Jurkat, Clone E6-1 (cell line): ENCODE data around the gene BCDIN3D.
A peak's percentile ranks its signal among the peaks of the same experiment; 100 is the strongest.
"Not testable (repeated sequence)": the region's sequence is repeated elsewhere in the genome, so short reads cannot be mapped to it uniquely, and the experiment has no call there.

Experiments
- DNase-seq: peaks from one replicate; pipeline ENCODE4 v3.0.0-alpha.2; 2011; ENCODE audit warnings: low read depth, low spot score
- H3K4me3 ChIP-seq: 2 replicates; pipeline ENCODE4 v1.5.1; 2011; ENCODE audit warnings: mild to moderate bottlenecking, low read length, control low read depth, moderate library complexity

Gene BCDIN3D

DNA sequence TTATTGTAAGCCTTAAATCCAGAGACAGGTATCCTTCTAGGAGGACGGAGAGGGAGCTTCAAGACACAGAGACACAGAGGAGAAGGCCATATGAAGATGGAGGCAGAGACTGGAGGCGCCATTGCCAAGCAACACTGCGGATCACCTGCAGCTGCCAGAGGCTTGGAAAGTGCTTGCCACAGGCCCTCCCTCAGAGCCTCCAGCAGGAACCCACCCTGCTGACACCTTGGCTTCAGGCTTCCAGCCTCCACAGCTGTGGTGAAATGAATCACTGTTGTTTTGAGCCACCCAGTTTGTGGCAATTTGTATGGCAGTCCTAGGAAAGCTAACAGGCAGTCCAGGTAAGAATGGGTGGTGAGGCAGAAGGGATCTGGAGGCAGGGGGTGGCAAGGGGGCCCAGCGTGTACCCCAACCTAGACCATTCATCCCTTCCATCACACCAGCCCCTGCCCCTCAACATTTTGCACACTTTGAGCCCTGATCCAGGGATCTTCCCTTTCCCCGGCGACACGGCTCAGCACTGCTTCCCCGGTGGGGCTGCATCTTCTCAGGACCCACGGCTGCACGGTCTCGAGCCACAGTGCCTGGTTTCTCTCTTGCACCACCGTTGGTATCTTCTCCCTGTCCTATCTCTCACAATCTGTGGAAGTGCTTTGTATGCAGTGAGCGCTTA is 22.3 kb upstream of the BCDIN3D start:
- no peak overlapping the region for H3K4me3 ChIP-seq
- no peak for DNase-seq

DNA sequence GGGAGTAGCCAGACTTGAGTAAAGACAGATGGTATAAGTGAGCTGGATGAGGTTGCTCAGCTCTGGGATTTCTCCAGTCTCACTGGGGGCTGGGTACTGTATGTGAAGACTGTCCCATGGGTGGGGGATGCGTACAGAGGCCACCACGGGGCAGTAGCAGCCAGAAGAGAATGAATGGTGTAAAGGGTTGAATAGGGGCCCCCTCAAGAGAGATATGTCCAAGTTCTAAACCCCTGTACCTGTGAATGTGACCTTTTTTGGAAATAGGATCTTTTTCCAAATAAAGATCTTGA is 21.8 kb upstream of the BCDIN3D start:
- no peak overlapping the region for H3K4me3 ChIP-seq
- DNase-seq, result no peak

DNA sequence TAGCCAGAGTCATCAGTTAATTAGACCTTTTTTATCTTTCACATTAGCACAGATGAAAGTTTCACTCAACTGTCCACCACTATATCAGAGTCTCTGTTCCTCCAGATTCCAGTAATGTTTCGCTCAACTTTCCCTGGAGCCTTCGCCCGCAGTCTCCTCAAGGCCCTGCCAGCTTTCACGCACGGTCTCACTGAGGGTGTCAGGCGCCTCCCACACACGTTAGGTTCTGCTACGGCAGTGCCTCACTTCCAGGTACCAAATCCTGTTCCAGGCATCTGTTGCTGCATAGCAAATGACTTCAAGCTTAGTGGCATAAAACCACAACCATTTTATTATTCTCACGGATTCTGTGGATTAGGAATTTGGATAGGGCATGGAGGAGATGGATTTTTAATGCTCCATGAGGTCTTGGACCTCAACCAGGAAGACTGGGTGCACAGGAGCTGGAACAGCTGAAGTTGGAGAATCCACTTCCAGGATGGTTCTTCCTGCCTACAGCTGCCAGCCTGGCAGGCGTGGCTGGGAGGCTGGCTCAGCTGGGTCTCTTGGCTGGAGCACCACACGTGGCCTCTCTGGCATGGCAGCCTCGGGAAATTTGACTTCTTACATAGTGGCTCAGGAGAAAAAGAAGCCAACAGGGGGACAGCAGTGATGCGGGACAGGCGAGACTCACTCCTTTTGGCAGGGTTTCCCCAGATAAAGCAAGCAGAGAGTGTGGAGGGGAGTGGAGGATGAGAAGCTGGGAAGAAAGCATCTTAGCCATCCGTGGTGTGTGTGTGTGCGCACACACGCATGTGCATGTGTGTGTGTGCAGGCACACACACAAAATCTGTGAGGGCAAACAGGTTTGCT is 21.3 kb upstream of the BCDIN3D start:
- DNase-seq, result no peak
- H3K4me3 ChIP-seq, result no peak overlapping the region

DNA sequence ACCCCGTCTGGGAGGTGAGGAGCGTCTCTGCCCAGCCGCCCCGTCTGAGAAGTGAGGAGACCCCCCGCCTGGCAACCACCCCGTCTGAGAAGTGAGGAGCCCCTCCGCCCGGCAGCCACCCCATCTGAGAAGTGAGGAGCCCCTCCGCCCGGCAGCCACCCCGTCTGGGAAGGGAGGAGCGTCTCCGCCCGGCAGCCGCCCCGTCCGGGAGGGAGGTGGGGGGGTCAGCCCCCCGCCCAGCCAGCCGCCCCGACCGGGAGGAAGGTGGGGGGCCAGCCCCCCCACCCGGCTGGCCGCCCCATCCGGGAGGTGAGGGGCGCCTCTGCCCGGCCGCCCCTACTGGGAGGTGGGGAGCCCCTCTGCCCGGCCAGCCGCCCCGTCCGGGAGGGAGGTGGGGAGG is 18.0 kb upstream of the BCDIN3D start:
- DNase-seq, H3K4me3 ChIP-seq: not testable (repeated sequence)

DNA sequence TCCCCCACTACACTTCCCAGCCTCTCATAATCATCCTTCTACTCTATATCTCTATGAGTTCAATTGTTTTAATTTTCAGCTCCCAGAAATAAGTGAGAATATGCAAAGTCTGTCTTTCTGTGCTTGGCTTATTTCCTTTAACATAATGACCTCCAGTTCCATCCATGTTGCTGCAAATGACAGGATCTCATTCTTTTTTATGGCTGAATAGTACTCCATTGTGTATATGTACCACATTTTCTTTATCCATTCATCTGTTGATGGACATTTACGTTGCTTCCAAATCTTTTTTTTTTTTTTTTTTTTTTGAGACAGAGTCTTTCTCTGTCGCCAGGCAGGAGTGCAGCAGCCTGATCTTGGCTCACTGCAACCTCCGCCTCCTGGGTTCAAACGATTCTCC is 13.0 kb upstream of the BCDIN3D start:
- not testable (repeated sequence) for H3K4me3 ChIP-seq, DNase-seq

DNA sequence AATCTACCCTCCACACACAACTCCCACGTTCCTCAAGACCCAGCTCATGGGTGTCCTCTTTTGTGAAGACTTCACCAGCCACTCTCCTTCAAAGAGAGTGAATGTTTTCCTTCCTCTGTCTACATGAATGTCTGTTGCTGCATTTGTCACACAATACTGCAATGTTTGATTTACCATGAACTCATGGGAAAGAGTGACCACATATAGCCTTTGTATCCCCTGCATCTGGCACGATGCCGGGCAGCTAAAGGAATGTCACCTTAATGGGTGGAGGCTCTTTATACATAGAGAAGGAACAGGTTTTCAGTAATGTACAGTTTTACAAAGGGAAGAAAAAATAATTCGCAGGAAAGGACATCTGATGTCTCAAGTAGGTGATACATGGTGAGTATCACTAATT is 12.1 kb upstream of the BCDIN3D start:
- no peak for DNase-seq
- no peak overlapping the region for H3K4me3 ChIP-seq

DNA sequence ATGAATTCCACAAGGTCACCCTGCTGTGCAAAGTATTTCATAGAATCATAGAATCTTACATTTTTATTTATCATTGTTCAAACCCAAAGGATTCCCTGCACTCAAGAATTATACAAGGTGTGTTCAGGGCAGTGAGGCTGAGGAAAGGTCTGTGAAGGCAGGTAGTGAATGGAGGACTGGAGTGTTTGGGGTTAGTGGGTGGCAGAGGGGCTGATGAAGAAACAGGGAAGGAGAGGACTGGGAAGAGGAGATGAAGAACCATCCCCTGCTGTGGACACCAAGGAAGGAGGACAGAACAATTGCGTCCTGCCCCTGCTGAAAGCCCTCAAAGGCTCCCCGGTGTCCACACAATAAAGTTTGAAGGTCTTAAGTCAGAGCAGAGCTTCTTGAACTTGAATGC is 10.8 kb upstream of the BCDIN3D start:
- DNase-seq, result no peak
- H3K4me3 ChIP-seq, result no peak overlapping the region

DNA sequence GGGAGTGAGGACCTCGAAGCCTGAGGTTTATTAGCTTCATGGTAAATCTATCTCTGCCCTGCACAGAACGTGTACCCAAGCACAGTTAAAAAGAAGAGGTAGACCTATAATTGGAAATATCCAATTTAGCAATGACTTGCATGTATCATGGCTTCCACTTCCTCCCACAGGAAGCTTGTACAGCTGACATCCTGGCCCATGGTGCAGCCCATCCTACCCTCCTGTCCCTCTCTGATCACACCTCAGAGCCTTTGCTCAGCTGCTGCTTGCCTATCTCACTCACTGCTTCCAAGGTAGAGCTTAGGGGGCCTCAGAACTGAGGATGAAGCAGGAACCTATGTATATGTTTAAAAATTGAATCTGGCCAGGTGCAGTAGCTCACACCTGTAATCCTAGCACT is 4.3 kb upstream of the BCDIN3D start:
- H3K4me3 ChIP-seq, result no peak overlapping the region
- DNase-seq, result peak; percentile 46

DNA sequence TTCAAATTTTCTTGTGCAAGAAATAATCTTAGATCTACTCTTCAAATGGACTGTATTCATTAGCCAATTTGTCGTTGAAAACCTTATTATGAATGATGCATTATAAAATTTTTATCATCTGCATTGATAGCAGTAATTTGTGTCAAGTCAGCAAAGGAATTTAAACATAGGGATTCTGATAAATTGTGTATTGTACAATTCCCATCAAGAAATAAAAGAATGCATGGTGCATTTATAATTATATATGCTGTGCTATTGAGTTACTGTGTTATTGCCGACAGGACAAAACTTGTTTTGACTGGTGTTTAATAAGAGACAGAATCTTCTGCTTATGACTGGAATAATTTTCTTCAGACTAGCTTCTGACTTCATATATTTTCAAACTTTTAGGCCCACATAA is 3.1 kb upstream of the BCDIN3D start:
- no peak for DNase-seq

DNA sequence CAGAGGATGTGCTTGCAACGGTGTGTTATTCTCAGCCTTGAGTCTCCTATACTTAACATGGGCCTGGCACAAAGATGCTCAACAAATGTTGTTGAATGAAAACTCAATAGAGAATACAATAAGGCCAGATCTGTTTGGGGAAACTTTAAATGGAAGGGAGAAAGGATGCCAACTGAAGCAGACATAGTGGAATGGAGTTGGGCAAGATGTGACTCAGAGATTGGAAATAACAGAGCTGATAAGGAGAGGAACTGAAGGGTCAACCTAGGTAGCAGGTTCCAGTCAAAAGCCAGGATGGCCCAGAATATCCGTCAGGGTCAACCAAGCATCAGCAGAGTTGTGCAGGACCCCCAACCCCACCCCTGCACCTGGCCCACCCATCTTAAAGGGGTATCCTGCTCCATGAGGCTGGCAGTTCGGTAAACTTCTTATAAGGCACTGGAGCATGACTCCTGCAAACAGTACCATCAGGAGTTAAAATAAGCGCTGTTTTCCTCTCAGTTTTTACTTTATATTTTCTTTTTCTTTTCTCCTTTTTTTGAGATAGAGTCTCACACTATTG is 1.1 kb upstream of the BCDIN3D start:
- H3K4me3 ChIP-seq, result no peak overlapping the region; the same call in 1 of the 2 replicates

More for the DNA sequence above, 3.1 kb upstream of the BCDIN3D start:
- H3K4me3 ChIP-seq, result no peak overlapping the region

DNA sequence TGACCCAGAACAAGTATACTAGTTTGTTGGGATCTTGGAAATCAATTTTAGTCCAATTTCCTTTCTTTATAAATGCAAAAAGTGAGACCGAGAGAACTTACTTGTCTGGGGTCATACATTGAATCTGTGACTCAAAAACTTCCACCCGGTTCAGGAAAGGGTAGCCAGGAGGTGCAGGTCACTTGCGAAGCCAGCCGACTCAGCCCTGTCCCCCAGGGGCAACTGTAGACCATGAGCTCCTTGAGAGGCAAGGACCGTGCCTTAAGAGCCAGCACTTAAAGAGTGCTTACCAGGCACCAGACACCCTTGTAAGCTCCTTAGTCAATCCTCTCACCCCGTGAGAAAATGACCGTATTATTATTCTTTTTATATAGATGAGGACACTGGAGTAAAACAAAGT is 505 bp upstream of the BCDIN3D start:
- DNase-seq, result no peak
- H3K4me3 ChIP-seq, result peak overlapping the region; percentile 97

More for the DNA sequence above, 1.1 kb upstream of the BCDIN3D start:
- DNase-seq, result no peak

DNA sequence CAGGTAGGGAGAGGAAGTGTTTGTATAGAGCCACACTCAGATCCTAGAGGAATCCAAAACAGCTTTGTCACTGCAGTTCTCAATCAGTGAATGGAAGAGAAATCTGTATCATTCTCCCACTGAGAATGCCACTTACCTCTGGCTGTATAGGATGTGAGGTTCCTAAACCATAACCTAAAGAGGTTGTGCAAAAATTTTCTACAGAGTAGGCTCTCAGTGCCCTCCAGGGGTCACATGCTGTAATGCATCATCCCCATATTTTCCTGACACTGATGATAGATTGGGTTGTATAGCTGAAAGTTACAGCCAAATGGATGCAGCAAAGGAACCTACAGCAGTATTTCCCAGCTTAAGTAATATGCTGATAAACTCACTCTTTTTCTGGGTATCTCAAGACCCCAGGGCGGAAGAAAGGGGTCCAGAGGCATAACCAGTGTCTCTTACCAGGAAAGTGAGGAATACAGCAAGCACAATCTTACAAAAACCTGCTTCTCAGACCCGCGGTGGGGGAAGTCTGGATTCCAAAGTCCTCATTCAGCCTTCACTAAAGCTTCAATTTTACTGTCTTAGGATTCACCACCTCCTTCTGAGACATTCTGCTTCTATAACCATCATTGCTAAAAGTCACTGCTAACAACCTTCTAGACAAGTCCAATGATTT is 3.8 kb downstream of the BCDIN3D start:
- H3K4me3 ChIP-seq, result no peak overlapping the region
- DNase-seq, result peak; percentile 59

DNA sequence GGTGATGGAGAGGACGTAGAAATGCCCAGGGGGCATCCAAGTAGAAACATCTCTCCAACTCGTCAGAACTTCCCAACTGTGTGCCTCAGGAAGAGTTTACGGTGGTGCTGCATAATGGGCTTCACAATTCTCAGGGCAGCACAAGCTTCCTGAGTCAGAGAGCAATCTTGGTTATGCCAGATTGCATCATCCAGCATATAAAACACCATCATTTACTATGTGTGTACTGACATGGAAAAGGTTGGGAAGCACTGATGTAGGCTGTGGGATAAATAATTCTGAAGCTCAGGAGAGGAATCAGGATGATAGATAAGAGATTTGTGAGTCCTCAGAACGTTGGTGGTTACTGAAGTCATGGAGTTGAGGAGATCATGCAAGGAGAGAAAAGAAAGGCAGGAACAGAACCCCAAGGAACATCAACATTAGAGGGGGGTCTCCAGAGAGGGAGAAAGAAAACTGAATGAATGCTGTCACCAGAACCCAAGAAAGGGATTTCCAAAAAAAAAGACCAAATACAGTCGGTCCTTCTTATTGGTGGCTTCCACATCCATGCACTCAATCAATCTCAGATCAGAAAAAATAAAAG is 10.0 kb downstream of the BCDIN3D start:
- no peak overlapping the region for H3K4me3 ChIP-seq
- no peak for DNase-seq

DNA sequence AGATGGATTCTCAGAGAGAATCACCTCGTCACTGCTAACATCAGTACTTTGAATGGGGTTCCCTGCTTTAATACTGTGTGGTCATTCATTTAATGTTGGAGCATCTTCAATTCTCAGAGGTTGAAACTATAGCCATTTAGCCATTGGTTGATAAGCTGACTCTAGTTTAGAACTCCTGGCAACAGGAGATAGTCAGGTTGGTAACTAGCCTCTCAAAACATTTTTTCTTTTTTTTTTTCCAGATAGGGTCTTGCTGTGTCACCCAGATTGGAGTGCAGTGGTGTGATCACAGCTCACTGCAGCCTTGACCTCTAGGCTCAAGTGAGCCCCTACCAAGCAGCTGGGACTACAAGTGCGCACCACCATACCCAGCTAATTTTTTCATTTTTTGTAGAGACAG is 11.2 kb downstream of the BCDIN3D start:
- no peak for DNase-seq
- H3K4me3 ChIP-seq, result no peak overlapping the region

DNA sequence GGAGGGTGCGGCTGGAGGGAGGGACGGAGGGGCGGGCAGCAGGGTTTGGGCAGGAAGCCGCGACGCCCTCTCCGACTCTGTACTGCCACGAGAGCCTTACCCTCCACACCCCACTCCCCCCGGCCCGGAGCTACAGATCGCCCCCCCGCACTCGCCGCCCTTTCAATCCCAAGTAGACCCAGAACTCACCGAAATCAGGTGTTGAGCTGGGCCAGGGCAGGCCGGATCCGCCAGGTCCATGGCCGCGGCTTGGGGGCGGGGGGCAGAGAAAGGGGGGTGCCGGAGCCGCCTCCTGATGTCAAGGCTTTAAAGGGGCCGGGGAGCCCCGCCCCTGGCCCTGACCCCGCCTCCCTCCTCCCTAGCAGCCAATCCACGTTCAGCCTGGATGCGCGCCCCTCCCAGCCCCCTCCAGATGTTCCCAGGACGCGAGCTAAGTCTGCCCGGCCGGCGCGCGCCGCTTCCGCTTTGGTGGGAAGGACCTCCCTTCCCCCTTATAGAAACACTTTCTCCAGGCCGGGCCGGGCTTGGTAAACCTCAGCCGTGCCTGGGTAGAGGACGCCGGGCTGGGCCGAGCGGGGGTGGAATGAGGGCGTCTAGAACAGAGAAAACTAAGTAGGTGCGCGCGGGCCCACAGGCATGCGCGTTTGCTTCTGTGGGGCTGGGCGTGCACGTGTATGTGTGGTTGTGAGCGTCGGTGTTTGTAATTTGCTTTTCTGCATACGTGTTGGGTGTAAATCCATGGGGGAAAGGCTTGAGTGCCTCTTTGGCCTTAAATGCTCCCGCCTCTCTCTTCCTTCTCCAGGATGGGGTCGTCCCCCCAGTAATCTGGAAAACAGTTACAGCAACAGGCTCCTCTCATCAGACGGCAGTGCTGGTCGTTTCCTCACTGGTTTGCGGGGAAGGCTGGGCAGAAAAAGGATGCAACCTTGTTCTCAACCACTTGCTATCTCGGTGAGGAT is 14.5 kb downstream of the BCDIN3D start, which contains the start of gene NCKAP5L:
Gene NCKAP5L (minus strand): TSS at position 281 of the 959 bp plus-strand sequence. CDS start 24,369 bp downstream, outside the sequence.
- peak within 1 kb of the TSS; percentile 70 for H3K4me3 ChIP-seq
- peak; percentile 90 for DNase-seq

DNA sequence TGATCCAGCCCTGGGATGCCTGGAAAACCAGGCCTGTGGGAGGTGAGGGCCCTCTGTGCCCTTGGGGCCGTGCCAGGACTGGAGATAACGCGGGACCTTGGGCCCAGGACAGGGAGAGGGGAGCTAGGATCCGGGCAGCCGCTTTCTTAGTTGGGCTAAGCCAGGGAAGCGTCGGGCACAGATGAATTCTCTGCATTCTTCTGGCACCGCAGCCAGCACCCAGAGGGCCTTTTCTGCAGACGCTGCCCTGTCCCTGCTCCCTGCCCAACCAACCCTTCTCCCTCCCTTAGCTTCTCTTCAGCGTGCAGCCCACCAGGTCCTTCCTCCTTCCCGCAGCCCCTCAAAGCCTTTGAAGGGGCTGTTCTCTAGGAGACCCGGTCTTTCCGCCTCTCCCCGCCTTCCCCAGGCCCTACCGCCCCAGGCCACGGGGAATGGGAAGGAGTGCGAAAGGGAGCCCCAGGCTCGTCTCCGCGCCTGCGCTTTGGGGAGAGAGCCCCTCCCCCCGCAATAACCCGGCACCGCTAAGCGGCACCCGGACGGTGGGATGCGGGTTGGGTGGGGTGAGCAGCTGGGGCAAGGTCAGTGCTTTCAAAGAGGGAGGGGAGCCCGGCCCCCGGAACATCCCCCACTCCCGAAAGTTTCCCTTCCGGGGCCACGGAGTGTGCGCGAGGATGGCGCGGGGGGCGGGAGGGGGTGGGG is 15.4 kb downstream of the BCDIN3D start:
- H3K4me3 ChIP-seq, result peak overlapping the region; percentile 70
- peak; percentile 53 for DNase-seq

DNA sequence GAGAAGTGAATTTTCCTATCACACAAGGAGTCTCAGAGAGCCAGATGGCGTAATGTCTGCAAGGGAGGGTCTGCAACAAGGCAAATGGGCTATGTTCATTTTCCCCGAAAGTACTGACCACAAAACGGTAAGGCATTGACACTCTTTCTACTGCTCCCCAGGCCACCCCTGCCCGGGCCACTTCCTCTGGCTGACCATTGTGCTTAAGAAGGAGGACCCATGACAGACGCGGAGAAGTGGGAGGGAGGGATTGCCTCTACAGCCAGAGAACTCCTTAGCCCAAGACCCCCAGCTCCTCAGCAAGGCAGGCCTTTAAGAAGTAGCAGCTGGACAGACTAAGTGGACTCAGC is 15.9 kb downstream of the BCDIN3D start:
- H3K4me3 ChIP-seq, result peak overlapping the region; percentile 70
- DNase-seq, result no peak

DNA sequence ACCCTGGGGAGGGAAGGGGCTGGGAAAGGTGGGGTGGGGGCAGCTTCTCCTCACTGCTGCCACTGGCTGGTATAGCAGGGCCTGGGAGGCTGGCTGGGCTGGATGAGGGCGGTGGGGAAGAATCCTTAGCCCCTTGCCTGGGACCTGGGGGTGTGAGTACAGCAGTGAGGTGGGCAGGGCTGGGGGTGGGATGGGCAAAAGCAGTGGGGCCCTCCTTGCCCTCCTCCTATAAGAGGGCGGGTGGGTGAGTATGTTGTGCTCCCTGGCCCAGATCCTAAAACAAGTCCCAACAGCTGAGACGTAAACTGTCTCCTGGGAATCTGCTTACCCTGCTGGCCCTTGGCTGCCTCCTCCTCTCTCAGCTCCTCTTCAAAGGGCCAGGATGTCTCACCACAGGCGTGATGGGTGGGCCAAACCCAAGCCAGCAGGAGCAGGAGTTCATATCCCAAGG is 16.9 kb downstream of the BCDIN3D start:
- H3K4me3 ChIP-seq, result no peak overlapping the region
- DNase-seq, result no peak
